Measurements from ENCODE around the gene MORN1. TPM values are rescaled to one million over a fixed set of nuclear protein-coding genes. Genes with fewer than 3 reads are reported as not detected.

The MORN1 gene
- total and polyA plus RNA-seq, 10 of the 15 experiments (the other 5 are each of a cell fraction or from before 2014, with no cell fraction given) = 0.76 to 7.9 (median 5.5) TPM

DNA sequence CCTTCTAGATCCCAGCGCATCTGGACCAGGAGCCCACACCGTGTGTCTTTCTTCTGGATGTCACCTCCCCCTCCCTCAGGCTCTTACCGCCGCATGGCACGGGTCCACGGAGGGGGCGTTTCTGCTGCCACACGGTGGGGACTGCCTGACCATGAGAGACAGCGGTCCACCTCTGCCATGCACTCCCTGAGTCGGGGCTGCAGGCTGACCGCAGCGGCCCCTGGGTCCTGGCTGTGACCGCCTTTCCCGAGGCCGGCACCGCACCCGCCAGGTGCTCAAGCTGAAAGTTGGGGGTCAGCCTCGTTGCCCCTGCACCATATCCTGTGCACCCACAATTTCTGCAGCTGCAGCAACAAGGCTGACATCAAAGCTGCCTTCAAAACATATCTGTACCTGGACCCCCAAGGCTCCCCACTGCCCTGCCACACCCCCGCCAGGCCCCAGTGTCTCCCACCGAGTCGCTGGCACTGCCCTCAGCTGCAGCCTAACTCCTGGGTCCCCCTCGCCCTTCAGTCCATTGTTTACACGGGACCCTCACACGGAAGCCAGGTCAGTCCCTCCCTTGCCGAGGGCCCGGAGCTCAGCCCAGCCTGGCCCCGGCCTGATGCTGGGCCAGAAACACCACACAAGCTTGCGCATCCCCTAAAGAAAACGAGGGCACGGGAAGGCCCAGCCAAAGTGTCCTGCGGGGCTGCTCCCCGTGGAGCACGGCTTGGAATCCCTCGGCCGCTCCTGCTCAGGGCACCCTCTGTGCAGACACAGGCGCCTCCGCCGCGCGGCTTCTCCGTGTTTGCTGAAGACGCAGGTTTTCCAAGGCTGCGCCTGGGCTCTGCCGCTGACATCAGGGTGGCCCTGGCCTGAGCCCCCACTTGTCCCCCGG is 51.9 kb downstream of the MORN1 start:
- no peaks in the 10 kb centered on the region for H3K36me3 ChIP-seq (ENCODE audit: control insufficient read depth in 2 of 2, insufficient read depth in 2 of 2, low read length in 1 of 2)
- SMC1A ChIA-PET (ENCODE audit: uncharacterized antibody, unreplicated experiment) = no interaction called here
- H3K27ac ChIP-seq (ENCODE audit: control insufficient read depth, insufficient read depth) = no peak overlapping the region

DNA sequence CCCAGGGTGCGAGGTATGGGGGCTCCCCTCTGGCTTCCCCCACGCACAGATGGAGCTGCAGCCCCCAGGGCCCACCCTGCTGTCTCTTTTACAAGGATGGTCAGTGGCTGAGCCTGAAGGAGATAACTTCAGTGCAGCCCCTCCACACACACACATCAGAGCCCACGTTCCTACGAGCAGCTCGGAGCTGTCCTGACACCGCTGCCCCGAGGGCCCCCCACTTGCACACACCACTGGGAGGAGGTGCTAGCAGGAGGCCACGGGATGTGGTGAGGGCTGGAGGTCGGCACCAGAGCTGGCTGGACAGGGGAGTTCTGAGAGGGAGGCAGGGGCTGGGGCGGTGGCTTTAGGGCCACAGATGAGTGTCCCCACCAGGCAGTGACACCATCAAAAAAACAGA is 53.9 kb downstream of the MORN1 start:
- no TSS peak for BruUV-seq (replicated peaks)
- Histone ChIP-seq H3K4me3 (no peak overlapping the region), H3K4me2 (ENCODE audit: control insufficient read depth, insufficient read depth) (no peak overlapping the region), H3K4me1 (ENCODE audit: control insufficient read depth, insufficient read depth, low read length) (no peaks in the 10 kb centered on the region), H3K79me2 (ENCODE audit: control insufficient read depth, insufficient read depth, low read length) (no peaks in the 10 kb centered on the region), H2AFZ (ENCODE audit: control insufficient read depth, low read depth, low read length) (no peak overlapping the region), H4K20me1 (ENCODE audit: control insufficient read depth, insufficient read depth) (no peaks in the 10 kb centered on the region), H3K9ac (ENCODE audit: control insufficient read depth, insufficient read depth, low read length) (no peak overlapping the region), H3K27me3 (replicated peaks in 1 of 2; ENCODE audit: control insufficient read depth in 2 of 2, insufficient read depth in 2 of 2, low read length in 1 of 2) (no peaks in the 10 kb centered on the region; a peak in 1 of 4 replicates), H3K9me3 (replicated peaks; ENCODE audit: control insufficient read depth, insufficient read depth, low read length) (no peaks in the 10 kb centered on the region), H3K36me3 (ENCODE audit: control insufficient read depth in 2 of 2, insufficient read depth in 2 of 2, low read length in 1 of 2) (no peaks in the 10 kb centered on the region), H3K27ac (ENCODE audit: control insufficient read depth, insufficient read depth) (no peak overlapping the region)
- DNase-seq (ENCODE audit: low read depth, low spot score) (no peak), FAIRE-seq (no peak), ATAC-seq (no peak)
- in situ Hi-C loops (cut with MboI) (no loop called here), intact Hi-C loops (cut with micrococcal nuclease; ENCODE audit: unreplicated experiment) (no loop called here)
- ChIA-PET RAD21 (ENCODE audit: unreplicated experiment) (no interaction called here), CTCF (no interaction called here), POLR2A (no interaction called here), SMC1A (ENCODE audit: uncharacterized antibody, unreplicated experiment) (no interaction called here)
- TF ChIP-seq, protein P1, sequence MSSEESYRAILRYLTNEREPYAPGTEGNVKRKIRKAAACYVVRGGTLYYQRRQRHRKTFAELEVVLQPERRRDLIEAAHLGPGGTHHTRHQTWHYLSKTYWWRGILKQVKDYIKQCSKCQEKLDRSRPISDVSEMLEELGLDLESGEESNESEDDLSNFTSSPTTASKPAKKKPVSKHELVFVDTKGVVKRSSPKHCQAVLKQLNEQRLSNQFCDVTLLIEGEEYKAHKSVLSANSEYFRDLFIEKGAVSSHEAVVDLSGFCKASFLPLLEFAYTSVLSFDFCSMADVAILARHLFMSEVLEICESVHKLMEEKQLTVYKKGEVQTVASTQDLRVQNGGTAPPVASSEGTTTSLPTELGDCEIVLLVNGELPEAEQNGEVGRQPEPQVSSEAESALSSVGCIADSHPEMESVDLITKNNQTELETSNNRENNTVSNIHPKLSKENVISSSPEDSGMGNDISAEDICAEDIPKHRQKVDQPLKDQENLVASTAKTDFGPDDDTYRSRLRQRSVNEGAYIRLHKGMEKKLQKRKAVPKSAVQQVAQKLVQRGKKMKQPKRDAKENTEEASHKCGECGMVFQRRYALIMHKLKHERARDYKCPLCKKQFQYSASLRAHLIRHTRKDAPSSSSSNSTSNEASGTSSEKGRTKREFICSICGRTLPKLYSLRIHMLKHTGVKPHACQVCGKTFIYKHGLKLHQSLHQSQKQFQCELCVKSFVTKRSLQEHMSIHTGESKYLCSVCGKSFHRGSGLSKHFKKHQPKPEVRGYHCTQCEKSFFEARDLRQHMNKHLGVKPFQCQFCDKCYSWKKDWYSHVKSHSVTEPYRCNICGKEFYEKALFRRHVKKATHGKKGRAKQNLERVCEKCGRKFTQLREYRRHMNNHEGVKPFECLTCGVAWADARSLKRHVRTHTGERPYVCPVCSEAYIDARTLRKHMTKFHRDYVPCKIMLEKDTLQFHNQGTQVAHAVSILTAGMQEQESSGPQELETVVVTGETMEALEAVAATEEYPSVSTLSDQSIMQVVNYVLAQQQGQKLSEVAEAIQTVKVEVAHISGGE (CRISPR knock-in tag; IDR thresholded peaks at IDR 0.05) = no peak
- TF ChIP-seq NR2C1 (IDR thresholded peaks at IDR 0.05) (no peak), IKZF2 (IDR thresholded peaks at IDR 0.05) (no peak), KAT2A (conservative IDR thresholded peaks at IDR 0.05; ENCODE audit: control insufficient read depth, low read depth, low read length) (no peak), TCF7 (IDR thresholded peaks at IDR 0.05; ENCODE audit: borderline replicate concordance) (no peak), POLR2A (IDR thresholded peaks at IDR 0.05; ENCODE audit: low read depth, low read length) (no peak), MEF2A (IDR thresholded peaks at IDR 0.05; ENCODE audit: insufficient read depth, low read depth, low read length) (no peak), HDGF (IDR thresholded peaks at IDR 0.05) (no peak)
- TF ChIP-seq, protein P2, sequence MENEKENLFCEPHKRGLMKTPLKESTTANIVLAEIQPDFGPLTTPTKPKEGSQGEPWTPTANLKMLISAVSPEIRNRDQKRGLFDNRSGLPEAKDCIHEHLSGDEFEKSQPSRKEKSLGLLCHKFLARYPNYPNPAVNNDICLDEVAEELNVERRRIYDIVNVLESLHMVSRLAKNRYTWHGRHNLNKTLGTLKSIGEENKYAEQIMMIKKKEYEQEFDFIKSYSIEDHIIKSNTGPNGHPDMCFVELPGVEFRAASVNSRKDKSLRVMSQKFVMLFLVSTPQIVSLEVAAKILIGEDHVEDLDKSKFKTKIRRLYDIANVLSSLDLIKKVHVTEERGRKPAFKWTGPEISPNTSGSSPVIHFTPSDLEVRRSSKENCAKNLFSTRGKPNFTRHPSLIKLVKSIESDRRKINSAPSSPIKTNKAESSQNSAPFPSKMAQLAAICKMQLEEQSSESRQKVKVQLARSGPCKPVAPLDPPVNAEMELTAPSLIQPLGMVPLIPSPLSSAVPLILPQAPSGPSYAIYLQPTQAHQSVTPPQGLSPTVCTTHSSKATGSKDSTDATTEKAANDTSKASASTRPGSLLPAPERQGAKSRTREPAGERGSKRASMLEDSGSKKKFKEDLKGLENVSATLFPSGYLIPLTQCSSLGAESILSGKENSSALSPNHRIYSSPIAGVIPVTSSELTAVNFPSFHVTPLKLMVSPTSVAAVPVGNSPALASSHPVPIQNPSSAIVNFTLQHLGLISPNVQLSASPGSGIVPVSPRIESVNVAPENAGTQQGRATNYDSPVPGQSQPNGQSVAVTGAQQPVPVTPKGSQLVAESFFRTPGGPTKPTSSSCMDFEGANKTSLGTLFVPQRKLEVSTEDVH (IDR thresholded peaks at IDR 0.05; ENCODE audit: low read depth, partially characterized antibody) = no peak
- 21% methylated on average over 10 of the region's 10 CpGs for WGBS (ENCODE audit: insufficient coverage, insufficient replicate concordance, low lambda C conversion rate, missing lambda C conversion rate)

More for the DNA sequence above, 51.9 kb downstream of the MORN1 start:
- Histone ChIP-seq H4K20me1 (ENCODE audit: control insufficient read depth, insufficient read depth) (no peaks in the 10 kb centered on the region), H2AFZ (ENCODE audit: control insufficient read depth, low read depth, low read length) (no peak overlapping the region), H3K4me3 (no peak overlapping the region), H3K9ac (ENCODE audit: control insufficient read depth, insufficient read depth, low read length) (no peak overlapping the region), H3K4me1 (ENCODE audit: control insufficient read depth, insufficient read depth, low read length) (no peaks in the 10 kb centered on the region), H3K79me2 (ENCODE audit: control insufficient read depth, insufficient read depth, low read length) (no peaks in the 10 kb centered on the region), H3K27me3 (replicated peaks in 1 of 2; ENCODE audit: control insufficient read depth in 2 of 2, insufficient read depth in 2 of 2, low read length in 1 of 2) (no peaks in the 10 kb centered on the region; a peak in 1 of 4 replicates), H3K4me2 (ENCODE audit: control insufficient read depth, insufficient read depth) (no peak overlapping the region), H3K9me3 (replicated peaks; ENCODE audit: control insufficient read depth, insufficient read depth, low read length) (no peaks in the 10 kb centered on the region)
- in situ Hi-C loops (cut with MboI) = no loop called here
- CTCF ChIA-PET = no interaction called here
- no peak for TF ChIP-seq BHLHE40 (IDR thresholded peaks at IDR 0.05; ENCODE audit: borderline replicate concordance in 1 of 2, low read depth in 2 of 2, low read length in 1 of 2)
- TF ChIP-seq PML (IDR thresholded peaks at IDR 0.05; ENCODE audit: low read length) = no peak
- TF ChIP-seq SMAD5 (IDR thresholded peaks at IDR 0.05; ENCODE audit: low read depth) = no peak
- no peak for TF ChIP-seq RAD51 (IDR thresholded peaks at IDR 0.05)
- TF ChIP-seq POLR2AphosphoS5 (IDR thresholded peaks at IDR 0.05; ENCODE audit: low read length) = no peak
- no peak for TF ChIP-seq SRF (IDR thresholded peaks at IDR 0.05; ENCODE audit: low read depth in 2 of 2, low read length in 2 of 2)
- no peak for TF ChIP-seq CBFB (IDR thresholded peaks at IDR 0.05; ENCODE audit: low read depth)
- no peak for FAIRE-seq
- WGBS (ENCODE audit: insufficient coverage, insufficient replicate concordance, low lambda C conversion rate, missing lambda C conversion rate) = 58% methylated on average over 45 of the region's 45 CpGs
- ATAC-seq = no peak
- RAD21 ChIA-PET (ENCODE audit: unreplicated experiment) = no interaction called here
- intact Hi-C loops (cut with micrococcal nuclease; ENCODE audit: unreplicated experiment) = no loop called here
- POLR2A ChIA-PET = no interaction called here
- no TSS peak for BruUV-seq (replicated peaks)
- DNase-seq (ENCODE audit: low read depth, low spot score) = no peak

Measured in GM12878 (cell line).